Measurements from ENCODE around the gene FOXB2. TPM values are rescaled to one million over a fixed set of nuclear protein-coding genes. Genes with fewer than 3 reads are reported as not detected.
A peak's percentile ranks its signal among the peaks of the same experiment; 100 is the strongest.

FOXB2 gene
- total and polyA plus RNA-seq, 7 donors = 0.18 TPM; not detected in 6

DNA sequence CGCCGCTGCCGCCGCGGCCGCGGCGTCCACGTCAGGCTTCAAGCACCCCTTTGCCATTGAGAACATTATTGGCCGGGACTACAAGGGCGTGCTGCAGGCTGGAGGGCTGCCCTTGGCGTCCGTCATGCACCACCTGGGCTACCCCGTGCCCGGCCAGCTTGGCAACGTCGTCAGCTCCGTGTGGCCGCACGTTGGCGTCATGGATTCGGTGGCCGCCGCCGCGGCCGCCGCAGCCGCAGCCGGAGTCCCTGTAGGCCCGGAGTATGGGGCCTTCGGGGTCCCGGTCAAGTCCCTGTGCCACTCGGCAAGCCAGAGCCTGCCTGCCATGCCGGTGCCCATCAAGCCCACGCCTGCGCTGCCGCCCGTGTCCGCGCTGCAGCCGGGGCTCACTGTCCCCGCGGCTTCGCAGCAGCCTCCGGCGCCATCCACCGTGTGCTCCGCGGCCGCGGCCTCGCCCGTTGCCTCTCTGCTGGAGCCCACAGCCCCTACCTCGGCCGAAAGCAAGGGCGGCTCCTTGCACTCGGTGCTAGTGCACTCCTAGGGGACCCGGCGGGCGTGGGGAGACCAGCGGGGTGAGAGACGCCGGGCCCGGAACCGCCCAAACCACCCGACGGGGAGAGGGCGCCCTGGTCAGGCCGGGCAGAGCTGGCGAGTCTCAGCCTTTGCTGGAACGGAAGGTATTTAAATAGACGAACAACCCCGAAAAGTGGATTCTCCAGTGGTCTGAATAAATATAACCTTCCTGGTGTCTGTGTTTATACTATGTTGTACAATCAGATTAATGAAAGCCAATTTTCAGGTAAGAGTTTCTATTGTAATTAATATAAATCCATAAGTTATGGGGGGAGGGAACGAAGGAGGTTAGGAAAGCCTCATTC, 1.2 kb downstream of the FOXB2 start:
- H3K4me3 ChIP-seq = peak overlapping the region; percentile 48
- peak in 1 of 4 donors; percentile 61 for ATAC-seq
- DNase-seq = no peak
- peaks cover 6 to 93% (median 67%) of the 10 kb centered on the region in 3 donors for H3K27me3 ChIP-seq (ENCODE audit: insufficient read depth in 3 of 3, low read length in 2 of 3)
- H3K27ac ChIP-seq = no peak overlapping the region
- WGBS, 3 donors = 2 to 4% (median 2%) methylated on average over 72 to 75 of the region's 75 CpGs
- intact Hi-C loops (cut with DNase I) = no loop called here
- H3K4me1 ChIP-seq = peaks cover 27% of the 10 kb centered on the region
- H3K36me3 ChIP-seq (ENCODE audit: insufficient read depth in 1 of 2, low read depth in 1 of 2) = no peaks in the 10 kb centered on the region
- H3K9me3 ChIP-seq = no peaks in the 10 kb centered on the region
- TF ChIP-seq, protein P1, sequence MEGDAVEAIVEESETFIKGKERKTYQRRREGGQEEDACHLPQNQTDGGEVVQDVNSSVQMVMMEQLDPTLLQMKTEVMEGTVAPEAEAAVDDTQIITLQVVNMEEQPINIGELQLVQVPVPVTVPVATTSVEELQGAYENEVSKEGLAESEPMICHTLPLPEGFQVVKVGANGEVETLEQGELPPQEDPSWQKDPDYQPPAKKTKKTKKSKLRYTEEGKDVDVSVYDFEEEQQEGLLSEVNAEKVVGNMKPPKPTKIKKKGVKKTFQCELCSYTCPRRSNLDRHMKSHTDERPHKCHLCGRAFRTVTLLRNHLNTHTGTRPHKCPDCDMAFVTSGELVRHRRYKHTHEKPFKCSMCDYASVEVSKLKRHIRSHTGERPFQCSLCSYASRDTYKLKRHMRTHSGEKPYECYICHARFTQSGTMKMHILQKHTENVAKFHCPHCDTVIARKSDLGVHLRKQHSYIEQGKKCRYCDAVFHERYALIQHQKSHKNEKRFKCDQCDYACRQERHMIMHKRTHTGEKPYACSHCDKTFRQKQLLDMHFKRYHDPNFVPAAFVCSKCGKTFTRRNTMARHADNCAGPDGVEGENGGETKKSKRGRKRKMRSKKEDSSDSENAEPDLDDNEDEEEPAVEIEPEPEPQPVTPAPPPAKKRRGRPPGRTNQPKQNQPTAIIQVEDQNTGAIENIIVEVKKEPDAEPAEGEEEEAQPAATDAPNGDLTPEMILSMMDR (IDR thresholded peaks at IDR 0.05) = no peak

DNA sequence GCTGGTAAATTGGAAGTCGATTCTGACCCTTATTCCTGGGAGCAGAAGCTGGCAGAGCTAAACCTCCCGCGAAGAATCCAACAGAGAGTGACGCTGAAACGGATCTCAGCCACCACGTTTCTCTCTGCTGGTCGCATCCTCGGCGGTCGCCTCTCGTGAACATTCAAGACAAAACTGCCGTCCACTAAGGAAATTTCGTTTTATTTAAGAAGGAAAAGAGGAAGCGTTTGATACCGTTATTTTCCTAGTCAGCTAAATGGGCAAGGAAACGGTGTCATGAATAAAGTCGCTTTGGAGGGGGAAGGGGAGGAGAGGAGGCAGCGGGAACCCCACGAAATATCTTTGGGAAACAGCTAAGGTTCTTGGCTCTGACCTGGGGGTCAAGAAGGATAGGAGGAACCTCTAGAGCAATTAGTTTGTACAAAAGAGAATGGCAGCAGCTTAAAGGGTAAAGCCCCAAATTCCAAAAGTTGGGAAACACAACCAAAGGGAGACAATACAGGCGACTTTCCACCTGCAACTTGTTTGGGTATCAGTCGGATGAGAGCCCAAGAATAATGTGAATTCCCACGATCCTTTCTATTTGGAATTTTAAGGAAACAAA, 1.9 kb downstream of the FOXB2 start:
- Histone ChIP-seq H3K9me3 (no peaks in the 10 kb centered on the region), H3K27me3 (ENCODE audit: insufficient read depth in 3 of 3, low read length in 2 of 3) (peaks cover 4 to 89% (median 60%) of the 10 kb centered on the region in 3 donors), H3K36me3 (ENCODE audit: insufficient read depth in 1 of 2, low read depth in 1 of 2) (no peaks in the 10 kb centered on the region), H3K4me1 (peaks cover 20% of the 10 kb centered on the region), H3K4me3 (no peak overlapping the region), H3K27ac (no peak overlapping the region)
- 6 to 7% (median 6%) methylated on average over 22 of the region's 22 CpGs for WGBS, 3 donors
- TF ChIP-seq, protein P1 (IDR thresholded peaks at IDR 0.05) = no peak
- DNase-seq (no peak), ATAC-seq (no peak)
- intact Hi-C loops (cut with DNase I) = no loop called here

DNA sequence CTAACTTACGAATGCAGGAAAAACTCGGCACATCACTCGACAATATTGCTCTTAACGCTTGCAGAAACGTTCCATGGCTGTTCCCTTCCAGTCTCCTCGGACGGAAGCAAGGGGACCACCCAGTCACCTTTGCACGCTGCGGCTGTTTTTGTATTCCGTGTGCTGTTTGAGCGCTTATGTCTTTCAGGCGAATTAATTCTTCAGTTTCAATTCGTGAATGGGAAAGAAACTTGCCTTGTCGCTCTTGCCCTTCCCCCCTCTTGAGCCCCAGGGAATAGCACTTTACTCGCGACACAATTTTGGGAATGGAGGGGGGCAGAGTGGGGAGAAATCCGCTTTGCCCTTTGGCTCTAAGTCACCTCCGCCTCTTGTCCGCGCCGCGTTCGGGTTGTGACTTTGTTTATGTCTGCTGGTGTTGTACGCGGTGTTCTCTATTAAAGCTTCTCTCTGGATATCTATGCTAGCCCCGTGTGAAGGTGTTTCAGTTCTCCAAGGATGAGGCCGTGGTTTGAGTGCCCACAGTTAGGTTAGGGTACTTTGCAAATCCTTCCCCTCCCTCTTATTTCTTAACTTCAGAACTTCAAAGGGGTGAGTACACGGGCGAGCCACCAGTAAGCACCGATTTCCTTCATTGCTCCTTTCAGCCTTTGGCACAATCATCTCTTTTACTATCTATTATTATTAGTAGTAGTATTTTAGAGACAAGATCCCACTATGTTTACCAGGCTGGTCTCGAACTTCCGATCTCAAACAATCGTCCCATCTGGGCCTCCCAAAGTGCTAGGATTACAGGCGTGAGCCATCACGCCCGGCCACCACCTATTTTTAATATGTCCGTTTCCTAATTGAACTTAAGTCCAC, 2.7 kb downstream of the FOXB2 start:
- no peak overlapping the region for H3K4me3 ChIP-seq
- WGBS, 3 donors = 8 to 11% (median 11%) methylated on average over 37 of the region's 37 CpGs
- ATAC-seq (no peak), DNase-seq (no peak)
- intact Hi-C loops (cut with DNase I) = no loop called here
- peaks cover 20% of the 10 kb centered on the region for H3K4me1 ChIP-seq
- H3K27me3 ChIP-seq (ENCODE audit: insufficient read depth in 3 of 3, low read length in 2 of 3) = peaks cover 4 to 89% (median 52%) of the 10 kb centered on the region in 3 donors
- TF ChIP-seq, protein P1 (IDR thresholded peaks at IDR 0.05) = no peak
- no peaks in the 10 kb centered on the region for H3K9me3 ChIP-seq
- H3K27ac ChIP-seq = no peak overlapping the region
- H3K36me3 ChIP-seq (ENCODE audit: insufficient read depth in 1 of 2, low read depth in 1 of 2) = no peaks in the 10 kb centered on the region

DNA sequence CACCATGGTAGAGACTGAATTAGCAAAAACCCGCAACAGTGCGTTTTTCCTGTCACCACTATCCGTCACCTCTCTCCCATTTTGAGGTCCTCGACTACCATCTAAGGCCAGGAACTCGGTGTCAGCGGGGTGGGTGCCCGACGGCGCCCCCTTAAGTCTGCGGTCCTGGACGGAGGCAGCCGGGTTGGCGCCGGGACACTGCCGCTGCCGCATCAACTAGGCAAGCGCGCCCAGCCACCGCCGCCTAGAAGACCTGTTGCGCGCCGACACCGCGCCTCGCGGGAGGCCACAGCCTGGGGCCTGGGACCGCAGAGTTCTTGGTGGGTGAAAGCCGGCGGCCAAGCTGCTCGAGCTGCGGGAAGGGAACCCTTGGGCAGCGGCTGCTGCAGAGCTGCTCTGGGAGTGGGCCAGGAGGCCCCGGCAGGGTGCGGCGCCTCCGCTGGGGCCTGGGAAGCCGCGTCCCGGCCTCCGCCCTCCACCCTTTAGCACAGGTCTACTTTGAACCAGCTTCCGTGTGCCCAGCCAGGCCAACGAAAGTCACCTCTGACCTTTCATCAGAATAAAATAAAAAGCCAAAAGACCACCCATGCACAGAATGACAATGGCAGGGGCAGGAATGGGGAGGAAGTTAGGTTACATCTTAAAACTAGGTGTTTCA, 3.5 kb downstream of the FOXB2 start:
- WGBS, 3 donors = 12 to 19% (median 16%) methylated on average over 42 to 43 of the region's 43 CpGs
- Histone ChIP-seq H3K9me3 (no peaks in the 10 kb centered on the region), H3K27me3 (ENCODE audit: insufficient read depth in 3 of 3, low read length in 2 of 3) (peaks cover 4 to 87% (median 46%) of the 10 kb centered on the region in 3 donors), H3K27ac (no peak overlapping the region), H3K4me3 (no peak overlapping the region), H3K4me1 (peaks cover 20% of the 10 kb centered on the region), H3K36me3 (ENCODE audit: insufficient read depth in 1 of 2, low read depth in 1 of 2) (no peaks in the 10 kb centered on the region)
- no peak for ATAC-seq
- no peak for DNase-seq
- TF ChIP-seq, protein P1 (IDR thresholded peaks at IDR 0.05) = no peak
- intact Hi-C loops (cut with DNase I) = no loop called here
